Endothelial cell of umbilical vein (primary cell): ENCODE results near the gene EPHA8.

Experiments used
- CTCF ChIP-seq, 2 donors: IDR thresholded peaks; 1 replicate in 1 of 2; 2 replicates in 1 of 2; pipeline ENCODE4 v1.5.1; 2011; ENCODE audit warnings: low read length in 2 of 2, mild to moderate bottlenecking in 2 of 2, moderate library complexity in 2 of 2, control low read depth in 1 of 2, inconsistent platforms in 1 of 2, low read depth in 1 of 2; ENCODE audit not compliant: insufficient read depth in 1 of 2; ENCODE audit errors: extremely low read depth in 1 of 2
- MAX ChIP-seq: IDR thresholded peaks from 2 replicates; pipeline ENCODE4 v1.6.1; 2011; ENCODE audit not compliant: insufficient read depth, insufficient read length
- POLR2A ChIP-seq: IDR thresholded peaks from 2 replicates; pipeline ENCODE4 v1.6.1; 2012; ENCODE audit warnings: low read depth, mild to moderate bottlenecking, control low read depth, low read length

- TF ChIP-seq CTCF (IDR thresholded peaks at IDR 0.05; ENCODE audit: extremely low read depth in 1 of 2, insufficient read depth in 1 of 2, low read depth in 1 of 2, low read length in 2 of 2) = no peak
- no peak for TF ChIP-seq MAX
- no peak for TF ChIP-seq POLR2A
Measured at GRCh38 chr1:22540337-22540736, 23.0 kb upstream of the EPHA8 start.
